Astrocyte (in vitro differentiated cells and primary cell): ENCODE data around the gene PHLDA1.

Experiments used
- EZH2 ChIP-seq: IDR thresholded peaks from 2 replicates; pipeline ENCODE4 v1.6.1; 2012; ENCODE audit warnings: mild to moderate bottlenecking, low read length, inconsistent platforms; ENCODE audit not compliant: insufficient read depth
- TF ChIP-seq, protein P1 (sequence below): IDR thresholded peaks from 2 replicates; pipeline ENCODE4 v1.5.1; 2011; ENCODE audit warnings: low read depth, mild to moderate bottlenecking, inconsistent platforms, low read length, moderate library complexity; ENCODE audit not compliant: insufficient read depth

DNA sequence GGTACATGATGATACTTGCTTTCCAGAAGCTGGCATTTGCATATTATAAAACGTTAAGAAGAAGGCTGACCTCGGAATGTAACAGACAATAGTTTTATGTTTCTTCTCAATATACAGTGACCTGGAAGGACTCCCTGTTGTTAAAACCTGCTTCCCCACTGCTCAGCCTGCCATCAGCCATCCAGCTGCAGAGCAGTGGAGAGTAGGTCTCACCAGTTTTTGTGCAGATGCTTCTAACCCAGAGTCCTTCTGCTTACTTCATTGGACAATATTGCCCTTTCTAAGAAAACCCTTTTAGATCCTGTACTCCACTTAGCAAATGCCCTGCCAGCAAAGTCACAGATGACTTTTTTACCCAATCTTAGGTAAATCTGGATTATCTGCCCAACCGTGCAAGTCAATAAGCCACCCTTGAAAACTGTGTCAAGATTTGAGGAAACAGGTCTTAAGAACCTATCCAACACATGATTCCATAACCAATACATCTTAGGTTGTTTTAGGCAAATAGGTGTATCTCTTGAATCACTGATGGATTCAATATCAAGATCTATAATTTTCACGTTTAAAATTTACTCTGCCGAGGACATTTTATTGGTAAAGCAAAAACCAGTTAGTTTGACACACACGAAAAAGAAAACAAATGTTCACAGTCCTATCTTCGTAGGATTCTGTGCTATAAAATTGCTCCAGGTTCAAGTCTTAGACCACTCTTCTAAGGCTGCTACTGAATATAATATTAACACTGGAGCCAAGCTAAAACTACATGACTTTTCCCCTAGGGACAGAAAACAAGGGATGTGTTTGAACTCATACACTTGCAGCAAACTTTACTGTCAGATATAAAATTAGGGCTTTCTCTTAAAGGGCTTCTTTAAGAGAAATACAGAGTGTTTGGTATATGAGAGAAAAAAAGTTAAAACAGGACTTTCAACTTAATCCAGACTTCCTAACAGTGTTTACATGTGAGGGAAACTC, 5.7 kb downstream of the PHLDA1 start:
- no peak for TF ChIP-seq EZH2
- TF ChIP-seq, protein P1, sequence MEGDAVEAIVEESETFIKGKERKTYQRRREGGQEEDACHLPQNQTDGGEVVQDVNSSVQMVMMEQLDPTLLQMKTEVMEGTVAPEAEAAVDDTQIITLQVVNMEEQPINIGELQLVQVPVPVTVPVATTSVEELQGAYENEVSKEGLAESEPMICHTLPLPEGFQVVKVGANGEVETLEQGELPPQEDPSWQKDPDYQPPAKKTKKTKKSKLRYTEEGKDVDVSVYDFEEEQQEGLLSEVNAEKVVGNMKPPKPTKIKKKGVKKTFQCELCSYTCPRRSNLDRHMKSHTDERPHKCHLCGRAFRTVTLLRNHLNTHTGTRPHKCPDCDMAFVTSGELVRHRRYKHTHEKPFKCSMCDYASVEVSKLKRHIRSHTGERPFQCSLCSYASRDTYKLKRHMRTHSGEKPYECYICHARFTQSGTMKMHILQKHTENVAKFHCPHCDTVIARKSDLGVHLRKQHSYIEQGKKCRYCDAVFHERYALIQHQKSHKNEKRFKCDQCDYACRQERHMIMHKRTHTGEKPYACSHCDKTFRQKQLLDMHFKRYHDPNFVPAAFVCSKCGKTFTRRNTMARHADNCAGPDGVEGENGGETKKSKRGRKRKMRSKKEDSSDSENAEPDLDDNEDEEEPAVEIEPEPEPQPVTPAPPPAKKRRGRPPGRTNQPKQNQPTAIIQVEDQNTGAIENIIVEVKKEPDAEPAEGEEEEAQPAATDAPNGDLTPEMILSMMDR, result no peak
